ENCODE results near the gene WDR48. TPM values are rescaled to one million over a fixed set of nuclear protein-coding genes. Genes with fewer than 3 reads are reported as not detected.

Gene WDR48
- polyA plus RNA-seq, 1 donor (not counting 4 experiments of a cell fraction or from before 2014, with no cell fraction given) = 29.7 TPM

DNA sequence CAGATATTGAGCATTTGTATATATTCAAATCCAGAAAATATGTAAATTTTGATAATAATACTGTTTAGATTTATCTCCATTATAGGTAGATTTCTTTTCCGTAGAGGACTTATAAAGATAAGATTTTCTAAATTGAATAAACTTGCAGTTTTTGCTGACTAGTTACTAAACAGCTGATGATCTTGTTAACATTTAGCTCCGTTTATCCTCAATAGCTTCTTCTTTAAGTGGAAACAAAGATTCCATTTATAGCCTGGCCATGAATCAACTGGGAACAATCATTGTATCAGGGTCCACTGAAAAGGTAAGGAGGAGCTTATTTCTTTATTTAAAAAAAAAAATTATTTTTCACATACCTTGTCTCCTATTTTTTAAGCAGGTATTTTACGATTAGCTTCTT lies 16.7 kb downstream of the WDR48 start:
- FAIRE-seq = no peak
- dilution Hi-C loops (cut with MboI; ENCODE audit: extremely low pct_ligation_motif_present, low sequenced_read_pairs) = no loop called here

DNA sequence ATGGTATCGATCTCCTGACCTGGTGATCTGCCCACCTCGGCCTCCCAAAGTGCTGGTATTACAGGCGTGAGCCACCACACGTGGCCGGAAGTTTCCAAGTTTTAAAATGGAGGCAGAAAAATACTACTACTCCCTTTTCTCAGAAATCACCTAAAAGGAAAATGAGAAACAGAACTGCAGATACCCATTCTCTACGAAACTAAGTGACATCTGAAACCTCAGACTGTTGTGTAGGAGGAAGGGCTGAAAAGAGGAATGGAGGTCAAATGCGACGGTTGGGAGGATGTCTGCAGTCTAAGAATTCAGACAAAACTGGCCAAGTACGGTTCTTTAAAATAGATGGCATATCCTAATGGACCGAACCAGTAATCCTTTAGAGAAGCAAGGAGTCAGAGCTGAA lies 24.1 kb downstream of the WDR48 start:
- Histone ChIP-seq H2AFZ (ENCODE audit: control insufficient read depth, low read length) (no peak overlapping the region), H3K27me3 (ENCODE audit: control insufficient read depth, extremely low read depth, insufficient read depth, low read length) (no peaks in the 10 kb centered on the region), H3K36me3 (ENCODE audit: control insufficient read depth in 2 of 2, extremely low read depth in 1 of 2, insufficient read depth in 2 of 2, low read length in 2 of 2) (peaks cover 4 to 11% of the 10 kb centered on the region in 2 experiments), H3K4me2 (ENCODE audit: control insufficient read depth, extremely low read depth, insufficient read depth, low read depth, low read length) (no peak overlapping the region), H3K9me1 (ENCODE audit: control insufficient read depth, extremely low read depth, insufficient read depth, low read length) (no peaks in the 10 kb centered on the region), H3K79me2 (ENCODE audit: control insufficient read depth, insufficient read depth, low read length) (no peaks in the 10 kb centered on the region), H3K9ac (ENCODE audit: control insufficient read depth, extremely low read depth, insufficient read depth, low read length) (no peak overlapping the region), H4K20me1 (ENCODE audit: control insufficient read depth, extremely low read depth, insufficient read depth, low read length) (no peaks in the 10 kb centered on the region), H3K9me3 (ENCODE audit: control insufficient read depth, low read depth, low read length) (no peaks in the 10 kb centered on the region), H3K4me3 (ENCODE audit: control insufficient read depth in 2 of 3, extremely low read depth in 1 of 3, insufficient read depth in 2 of 3, low read depth in 1 of 3, low read length in 3 of 3) (no peak overlapping the region), H3K4me1 (ENCODE audit: control insufficient read depth, extremely low read depth, insufficient read depth, low read length) (no peaks in the 10 kb centered on the region), H3K27ac (ENCODE audit: control insufficient read depth, insufficient read depth, low read length) (no peak overlapping the region)
- no peak for TF ChIP-seq EZH2 (IDR thresholded peaks at IDR 0.05; ENCODE audit: low read length)
- TF ChIP-seq, protein P1, sequence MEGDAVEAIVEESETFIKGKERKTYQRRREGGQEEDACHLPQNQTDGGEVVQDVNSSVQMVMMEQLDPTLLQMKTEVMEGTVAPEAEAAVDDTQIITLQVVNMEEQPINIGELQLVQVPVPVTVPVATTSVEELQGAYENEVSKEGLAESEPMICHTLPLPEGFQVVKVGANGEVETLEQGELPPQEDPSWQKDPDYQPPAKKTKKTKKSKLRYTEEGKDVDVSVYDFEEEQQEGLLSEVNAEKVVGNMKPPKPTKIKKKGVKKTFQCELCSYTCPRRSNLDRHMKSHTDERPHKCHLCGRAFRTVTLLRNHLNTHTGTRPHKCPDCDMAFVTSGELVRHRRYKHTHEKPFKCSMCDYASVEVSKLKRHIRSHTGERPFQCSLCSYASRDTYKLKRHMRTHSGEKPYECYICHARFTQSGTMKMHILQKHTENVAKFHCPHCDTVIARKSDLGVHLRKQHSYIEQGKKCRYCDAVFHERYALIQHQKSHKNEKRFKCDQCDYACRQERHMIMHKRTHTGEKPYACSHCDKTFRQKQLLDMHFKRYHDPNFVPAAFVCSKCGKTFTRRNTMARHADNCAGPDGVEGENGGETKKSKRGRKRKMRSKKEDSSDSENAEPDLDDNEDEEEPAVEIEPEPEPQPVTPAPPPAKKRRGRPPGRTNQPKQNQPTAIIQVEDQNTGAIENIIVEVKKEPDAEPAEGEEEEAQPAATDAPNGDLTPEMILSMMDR (optimal IDR thresholded peaks at IDR 0.05 in 1 of 3, IDR thresholded peaks at IDR 0.05 in 1 of 3, conservative IDR thresholded peaks at IDR 0.05 in 1 of 3; ENCODE audit: extremely low read depth in 1 of 3, insufficient read depth in 2 of 3, low read length in 3 of 3) = no peak
- DNase-seq (ENCODE audit: low read depth, low spot score) (no peak), FAIRE-seq (no peak)
- dilution Hi-C loops (cut with MboI; ENCODE audit: extremely low pct_ligation_motif_present, low sequenced_read_pairs) = no loop called here

More for the DNA sequence above, 16.7 kb downstream of the WDR48 start:
- peaks cover 0 to 3% of the 10 kb centered on the region in 2 experiments for H3K36me3 ChIP-seq (ENCODE audit: control insufficient read depth in 2 of 2, extremely low read depth in 1 of 2, insufficient read depth in 2 of 2, low read length in 2 of 2)
- no peak overlapping the region for H3K4me2 ChIP-seq (ENCODE audit: control insufficient read depth, extremely low read depth, insufficient read depth, low read depth, low read length)
- TF ChIP-seq, protein P1 (optimal IDR thresholded peaks at IDR 0.05 in 1 of 3, IDR thresholded peaks at IDR 0.05 in 1 of 3, conservative IDR thresholded peaks at IDR 0.05 in 1 of 3; ENCODE audit: extremely low read depth in 1 of 3, insufficient read depth in 2 of 3, low read length in 3 of 3) = no peak
- TF ChIP-seq EZH2 (IDR thresholded peaks at IDR 0.05; ENCODE audit: low read length) = no peak
- H3K27ac ChIP-seq (ENCODE audit: control insufficient read depth, insufficient read depth, low read length) = no peak overlapping the region
- H3K27me3 ChIP-seq (ENCODE audit: control insufficient read depth, extremely low read depth, insufficient read depth, low read length) = no peaks in the 10 kb centered on the region
- no peak overlapping the region for H3K4me3 ChIP-seq (ENCODE audit: control insufficient read depth in 2 of 3, extremely low read depth in 1 of 3, insufficient read depth in 2 of 3, low read depth in 1 of 3, low read length in 3 of 3)
- no peaks in the 10 kb centered on the region for H3K9me1 ChIP-seq (ENCODE audit: control insufficient read depth, extremely low read depth, insufficient read depth, low read length)
- no peaks in the 10 kb centered on the region for H3K9me3 ChIP-seq (ENCODE audit: control insufficient read depth, low read depth, low read length)
- H3K79me2 ChIP-seq (ENCODE audit: control insufficient read depth, insufficient read depth, low read length) = peaks cover 1% of the 10 kb centered on the region
- H2AFZ ChIP-seq (ENCODE audit: control insufficient read depth, low read length) = no peak overlapping the region
- no peak overlapping the region for H3K9ac ChIP-seq (ENCODE audit: control insufficient read depth, extremely low read depth, insufficient read depth, low read length)
- H3K4me1 ChIP-seq (ENCODE audit: control insufficient read depth, extremely low read depth, insufficient read depth, low read length) = peaks cover 7% of the 10 kb centered on the region
- no peaks in the 10 kb centered on the region for H4K20me1 ChIP-seq (ENCODE audit: control insufficient read depth, extremely low read depth, insufficient read depth, low read length)
- DNase-seq (ENCODE audit: low read depth, low spot score) = no peak
